Ascending aorta (tissue), 2 donors: ENCODE measurements around the gene SACM1L. TPM values are rescaled to one million over a fixed set of nuclear protein-coding genes. Genes with fewer than 3 reads are reported as not detected.

Source experiments
- DNase-seq, 2 donors: peaks; one replicate each; pipeline ENCODE4 v3.0.0-alpha.2; 2019; ENCODE audit warnings: low spot score in 2 of 2
- H3K27ac ChIP-seq, 2 donors: fragments of 200-600 bp; sonication (generic); one replicate each; pipeline ENCODE4 v1.5.1; 2016 to 2017; ENCODE audit warnings: mild to moderate bottlenecking in 1 of 2
- H3K27me3 ChIP-seq: fragments of 200-600 bp; sonication (generic); one replicate; pipeline ENCODE4 v1.5.1; 2017
- H3K36me3 ChIP-seq, 2 donors: fragments of 200-600 bp; sonication (generic); one replicate each; pipeline ENCODE4 v1.5.1; 2016
- H3K4me1 ChIP-seq, 2 donors: fragments of 200-600 bp; sonication (generic); one replicate each; pipeline ENCODE4 v1.5.1; 2016 to 2017; ENCODE audit warnings: mild to moderate bottlenecking in 1 of 2
- H3K4me3 ChIP-seq, 2 donors: fragments of 200-600 bp; sonication (generic); one replicate each; pipeline ENCODE4 v1.5.1; 2016 to 2017; ENCODE audit warnings: mild to moderate bottlenecking in 1 of 2
- H3K9me3 ChIP-seq, 2 donors: fragments of 200-600 bp; sonication (generic); one replicate each; pipeline ENCODE4 v1.5.1; 2016
- intact Hi-C: fragments of 100-400 bp; cut with DNase I; formaldehyde crosslinking; loops from one replicate; pipeline ENCODE4 v1.15.1; 2023
- total RNA-seq: library from RNA; depleted of rRNA; stranded (reverse); fragments of >200 nt; gene quantifications from one replicate; pipeline ENCODE4 v1.1.0, GENCODE V29; 2016
- TF ChIP-seq, protein P1 (sequence below), 3 experiments: fragments of 200-600 bp in 2 of 3; fragments of 450-650 bp in 1 of 3; sonication (generic) in 2 of 3; IDR thresholded peaks; one replicate each; pipeline ENCODE4 v1.5.1; 2016 to 2019; ENCODE audit warnings: antibody characterized with exemption in 3 of 3, mild to moderate bottlenecking in 1 of 3, moderate library complexity in 1 of 3

SACM1L gene
- total RNA-seq, 1 donor from 2014 or later: 7.2 TPM

DNA sequence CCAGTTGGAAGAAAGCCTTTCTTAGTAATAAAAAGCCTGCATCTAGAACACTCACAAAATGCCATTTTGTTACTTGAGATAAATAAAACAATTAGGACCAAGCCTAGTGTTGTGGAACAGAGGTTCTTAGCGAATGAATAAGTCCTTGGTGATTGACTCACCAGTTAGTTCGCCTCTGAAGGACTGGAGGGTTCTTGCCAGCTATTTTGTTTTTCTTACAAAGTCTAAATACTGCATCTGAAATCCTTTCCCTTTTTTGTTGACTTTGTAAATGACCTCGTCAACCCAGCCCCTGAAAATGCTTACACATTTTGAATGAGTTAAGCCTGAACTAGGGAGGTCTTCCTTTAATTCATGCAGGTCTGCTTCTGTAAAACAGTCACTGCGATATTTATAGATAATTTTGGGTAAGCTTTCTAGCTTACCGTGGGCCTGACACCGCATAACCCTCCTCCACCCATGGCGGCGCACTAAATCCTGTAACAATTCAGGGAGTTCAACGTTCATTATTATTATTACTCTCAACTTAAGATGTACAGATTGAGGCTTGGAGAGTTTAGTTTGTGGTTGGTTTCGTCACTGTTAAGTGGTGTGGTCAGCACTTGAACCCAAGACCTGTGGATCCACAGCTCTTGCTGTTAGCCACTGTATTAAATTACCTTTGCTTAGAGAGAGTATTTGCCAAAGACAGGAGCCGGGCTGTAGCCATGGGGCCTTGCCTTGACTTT, 45.0 kb upstream of the SACM1L start:
- peaks cover 20 to 46% of the 10 kb centered on the region in 2 donors for H3K4me1 ChIP-seq

DNA sequence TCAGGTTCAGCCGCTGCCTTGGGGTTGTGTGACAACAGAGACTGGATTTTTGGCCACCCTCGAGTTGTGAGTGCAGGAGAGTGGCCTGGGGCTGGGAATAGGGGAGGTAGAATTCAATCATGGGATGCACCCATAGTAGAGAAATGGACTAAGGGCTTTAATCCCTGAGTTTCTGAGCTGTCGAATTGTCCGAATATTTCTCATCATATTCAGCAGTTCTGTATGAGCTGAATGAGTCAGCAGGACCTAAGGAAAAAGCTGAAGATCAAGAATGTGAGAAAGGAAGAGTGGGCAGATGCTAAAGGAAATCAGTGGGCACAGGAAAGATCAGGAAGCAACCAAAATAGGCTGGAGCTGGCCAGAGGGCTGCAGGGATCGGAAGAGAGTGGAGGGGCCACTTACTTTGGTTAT, 44.4 kb upstream of the SACM1L start:
- intact Hi-C loops: loop anchor here (2.0 kb wide), 1 partner anchor 38 kb away; no protein-coding TSS in a partner anchor
- H3K9me3 ChIP-seq: no peaks in the 10 kb centered on the region
- no peaks in the 10 kb centered on the region for H3K27me3 ChIP-seq
- no peak overlapping the region for H3K4me3 ChIP-seq
- peaks cover 20 to 46% of the 10 kb centered on the region in 2 donors for H3K4me1 ChIP-seq
- peak overlapping the region; percentile 91 to 94 for H3K27ac ChIP-seq
- TF ChIP-seq, protein P1, sequence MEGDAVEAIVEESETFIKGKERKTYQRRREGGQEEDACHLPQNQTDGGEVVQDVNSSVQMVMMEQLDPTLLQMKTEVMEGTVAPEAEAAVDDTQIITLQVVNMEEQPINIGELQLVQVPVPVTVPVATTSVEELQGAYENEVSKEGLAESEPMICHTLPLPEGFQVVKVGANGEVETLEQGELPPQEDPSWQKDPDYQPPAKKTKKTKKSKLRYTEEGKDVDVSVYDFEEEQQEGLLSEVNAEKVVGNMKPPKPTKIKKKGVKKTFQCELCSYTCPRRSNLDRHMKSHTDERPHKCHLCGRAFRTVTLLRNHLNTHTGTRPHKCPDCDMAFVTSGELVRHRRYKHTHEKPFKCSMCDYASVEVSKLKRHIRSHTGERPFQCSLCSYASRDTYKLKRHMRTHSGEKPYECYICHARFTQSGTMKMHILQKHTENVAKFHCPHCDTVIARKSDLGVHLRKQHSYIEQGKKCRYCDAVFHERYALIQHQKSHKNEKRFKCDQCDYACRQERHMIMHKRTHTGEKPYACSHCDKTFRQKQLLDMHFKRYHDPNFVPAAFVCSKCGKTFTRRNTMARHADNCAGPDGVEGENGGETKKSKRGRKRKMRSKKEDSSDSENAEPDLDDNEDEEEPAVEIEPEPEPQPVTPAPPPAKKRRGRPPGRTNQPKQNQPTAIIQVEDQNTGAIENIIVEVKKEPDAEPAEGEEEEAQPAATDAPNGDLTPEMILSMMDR (IDR thresholded peaks at IDR 0.05): no peak
- H3K36me3 ChIP-seq: no peaks in the 10 kb centered on the region
- DNase-seq: no peak

More for the DNA sequence above, 45.0 kb upstream of the SACM1L start:
- TF ChIP-seq, protein P1 (IDR thresholded peaks at IDR 0.05): no peak
- no peaks in the 10 kb centered on the region for H3K9me3 ChIP-seq
- no peaks in the 10 kb centered on the region for H3K36me3 ChIP-seq
- peak overlapping the region; percentile 91 to 94 for H3K27ac ChIP-seq
- no peak for DNase-seq
- no peak overlapping the region for H3K4me3 ChIP-seq
- no peaks in the 10 kb centered on the region for H3K27me3 ChIP-seq
- intact Hi-C loops: loop anchor here (2.0 kb wide), 1 partner anchor 37 kb away; no protein-coding TSS in a partner anchor

DNA sequence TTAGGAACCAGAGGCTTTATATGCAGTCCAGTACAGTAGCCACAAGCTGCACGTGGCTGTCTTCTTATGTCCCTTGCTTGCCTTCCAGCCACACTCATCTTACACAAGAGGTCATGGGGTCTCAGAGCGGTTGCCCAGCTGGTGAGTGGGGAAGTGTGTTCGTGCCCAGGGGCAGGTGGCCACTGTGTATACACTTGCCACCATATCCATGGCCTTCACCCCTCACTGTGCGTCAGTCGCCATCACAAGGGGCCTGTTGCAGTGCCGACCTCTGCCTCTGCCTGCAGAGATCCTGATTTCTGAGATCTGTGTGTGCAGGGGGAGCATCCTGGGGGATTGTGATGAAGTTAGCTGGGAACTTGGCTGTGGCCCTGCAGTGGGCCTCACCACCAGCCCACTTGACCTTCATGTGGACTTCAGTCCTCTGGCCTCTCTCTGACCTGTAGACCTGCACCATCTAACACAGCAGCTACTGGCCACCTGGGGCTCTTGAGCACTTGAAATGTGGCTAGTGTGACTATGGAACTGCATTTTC, 43.1 kb upstream of the SACM1L start:
- Histone ChIP-seq H3K27me3 (no peaks in the 10 kb centered on the region), H3K9me3 (no peaks in the 10 kb centered on the region), H3K36me3 (no peaks in the 10 kb centered on the region), H3K4me3 (no peak overlapping the region), H3K27ac (peak overlapping the region; percentile 91 to 94), H3K4me1 (peaks cover 20 to 46% of the 10 kb centered on the region in 2 donors)
- TF ChIP-seq, protein P1 (IDR thresholded peaks at IDR 0.05): no peak
- DNase-seq: peak; percentile 58 to 82
- intact Hi-C loops: no loop called here

DNA sequence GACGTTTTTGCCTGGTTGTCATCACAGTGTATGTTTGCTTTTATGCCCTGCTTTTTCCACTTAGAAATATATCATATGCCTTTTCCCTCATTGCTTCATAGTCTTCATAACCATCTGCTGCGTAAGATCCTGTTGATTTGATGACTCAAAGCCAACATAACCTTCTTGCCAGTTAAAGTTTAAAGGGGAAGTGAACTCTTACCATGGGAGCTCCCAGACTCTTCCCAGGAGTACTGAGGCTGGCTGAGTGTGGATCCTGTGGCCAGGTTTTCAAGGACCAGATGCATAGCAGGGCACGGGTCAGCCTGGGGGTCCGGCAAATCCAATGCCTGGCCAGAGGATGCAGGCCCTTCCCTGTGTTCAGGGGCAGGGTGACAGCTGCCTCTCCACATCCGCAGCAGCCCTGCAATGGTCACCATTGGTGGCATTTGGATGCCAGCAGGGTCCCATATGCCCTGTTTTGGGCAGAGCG, 42.0 kb upstream of the SACM1L start:
- intact Hi-C loops: no loop called here
- H3K36me3 ChIP-seq: no peaks in the 10 kb centered on the region
- H3K4me3 ChIP-seq: no peak overlapping the region
- H3K9me3 ChIP-seq: no peaks in the 10 kb centered on the region
- H3K27me3 ChIP-seq: no peaks in the 10 kb centered on the region
- DNase-seq: no peak
- TF ChIP-seq, protein P1 (IDR thresholded peaks at IDR 0.05): no peak
- H3K4me1 ChIP-seq: peaks cover 20 to 48% of the 10 kb centered on the region in 2 donors
- peak overlapping the region; percentile 91 to 94 for H3K27ac ChIP-seq

DNA sequence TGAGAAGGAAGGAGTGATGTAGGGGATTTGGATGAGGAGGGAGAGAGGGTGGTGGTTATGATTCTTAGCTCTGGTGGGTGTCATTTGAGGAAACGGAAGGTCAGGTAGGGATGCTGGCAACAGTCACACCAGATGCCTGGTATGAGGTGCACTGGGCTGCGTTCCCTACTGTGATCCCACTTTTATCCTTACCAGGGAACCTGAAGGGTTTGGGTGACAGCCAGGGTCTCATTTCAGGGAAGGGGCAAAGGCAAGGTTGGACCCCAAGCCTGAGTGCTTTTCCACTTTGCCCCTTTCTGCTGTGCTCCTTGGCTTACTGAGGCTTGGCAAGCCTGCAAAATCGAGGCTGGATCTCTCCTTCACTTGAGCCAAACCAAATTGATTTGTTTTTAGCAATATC, 36.0 kb upstream of the SACM1L start:
- peaks cover 5 to 36% of the 10 kb centered on the region in 2 donors for H3K4me1 ChIP-seq
- no peak overlapping the region for H3K4me3 ChIP-seq
- H3K9me3 ChIP-seq: no peaks in the 10 kb centered on the region
- no peaks in the 10 kb centered on the region for H3K27me3 ChIP-seq
- intact Hi-C loops: no loop called here
- H3K27ac ChIP-seq: peak overlapping the region; percentile 78 to 81
- no peak for DNase-seq
- H3K36me3 ChIP-seq: no peaks in the 10 kb centered on the region
- TF ChIP-seq, protein P1 (IDR thresholded peaks at IDR 0.05): no peak
